ENCODE results near the gene FCN3.

Gene FCN3

GRCh38 chr1:27331426-27331825, 43.2 kb downstream of the FCN3 start:
- H3K4me3 ChIP-seq (ENCODE audit: low read length): no peak overlapping the region
- TF ChIP-seq CTCF (IDR thresholded peaks at IDR 0.05; ENCODE audit: insufficient read depth, low read depth, low read length, missing control alignments): no peak
- no peak for DNase-seq (ENCODE audit: low read depth)

GRCh38 chr1:27330786-27331185, 43.8 kb downstream of the FCN3 start:
- no peak for TF ChIP-seq CTCF (IDR thresholded peaks at IDR 0.05; ENCODE audit: insufficient read depth, low read depth, low read length, missing control alignments)
- no peak for DNase-seq (ENCODE audit: low read depth)
- H3K4me3 ChIP-seq (ENCODE audit: low read length): no peak overlapping the region

GRCh38 chr1:27327964-27328363, 46.7 kb downstream of the FCN3 start:
- H3K4me3 ChIP-seq (ENCODE audit: low read length): no peak overlapping the region
- DNase-seq (ENCODE audit: low read depth): no peak
- no peak for TF ChIP-seq CTCF (IDR thresholded peaks at IDR 0.05; ENCODE audit: insufficient read depth, low read depth, low read length, missing control alignments)

GRCh38 chr1:27325286-27325685, 49.3 kb downstream of the FCN3 start:
- no peak for TF ChIP-seq CTCF (IDR thresholded peaks at IDR 0.05; ENCODE audit: insufficient read depth, low read depth, low read length, missing control alignments)
- no peak for DNase-seq (ENCODE audit: low read depth)
- no peak overlapping the region for H3K4me3 ChIP-seq (ENCODE audit: low read length)

GRCh38 chr1:27322569-27323240, 51.9 kb downstream of the FCN3 start:
- H3K4me3 ChIP-seq (ENCODE audit: low read length): peak overlapping the region; percentile 71
- TF ChIP-seq CTCF (IDR thresholded peaks at IDR 0.05; ENCODE audit: insufficient read depth, low read depth, low read length, missing control alignments): no peak
- no peak for DNase-seq (ENCODE audit: low read depth)

- peak within 1 kb of the TSS; percentile 71 for H3K4me3 ChIP-seq (ENCODE audit: low read length)
- DNase-seq (ENCODE audit: low read depth): peak; percentile 99
- TF ChIP-seq CTCF (IDR thresholded peaks at IDR 0.05; ENCODE audit: insufficient read depth, low read depth, low read length, missing control alignments): no peak
Measured at GRCh38 chr1:27321813-27322568, 52.6 kb downstream of the FCN3 start, which contains the start of gene TMEM222. Gene TMEM222 (plus strand): TSS chr1:27322163. CDS start chr1:27322198, 35 bp downstream.
